NCI-H460 (cell line): ENCODE measurements around the gene DPP10. TPM values are rescaled to one million over a fixed set of nuclear protein-coding genes. Genes with fewer than 3 reads are reported as not detected.
"Not testable (repeated sequence)": the region's sequence is repeated elsewhere in the genome, so short reads cannot be mapped to it uniquely, and the experiment has no call there.

Experiments
- DNase-seq: peaks from one replicate; pipeline ENCODE4 v3.0.0-alpha.2; 2016; ENCODE audit warnings: low read depth; ENCODE audit errors: extremely low read depth
- total RNA-seq: library from RNA; depleted of rRNA; stranded (reverse); fragments of >200 nt; shearing (Covaris generic); gene quantifications from 2 replicates; pipeline ENCODE4 v1.2.3, GENCODE V29; 2014

The DPP10 gene
- total RNA-seq, 1 experiment from 2014 or later: 53.0 TPM

DNA sequence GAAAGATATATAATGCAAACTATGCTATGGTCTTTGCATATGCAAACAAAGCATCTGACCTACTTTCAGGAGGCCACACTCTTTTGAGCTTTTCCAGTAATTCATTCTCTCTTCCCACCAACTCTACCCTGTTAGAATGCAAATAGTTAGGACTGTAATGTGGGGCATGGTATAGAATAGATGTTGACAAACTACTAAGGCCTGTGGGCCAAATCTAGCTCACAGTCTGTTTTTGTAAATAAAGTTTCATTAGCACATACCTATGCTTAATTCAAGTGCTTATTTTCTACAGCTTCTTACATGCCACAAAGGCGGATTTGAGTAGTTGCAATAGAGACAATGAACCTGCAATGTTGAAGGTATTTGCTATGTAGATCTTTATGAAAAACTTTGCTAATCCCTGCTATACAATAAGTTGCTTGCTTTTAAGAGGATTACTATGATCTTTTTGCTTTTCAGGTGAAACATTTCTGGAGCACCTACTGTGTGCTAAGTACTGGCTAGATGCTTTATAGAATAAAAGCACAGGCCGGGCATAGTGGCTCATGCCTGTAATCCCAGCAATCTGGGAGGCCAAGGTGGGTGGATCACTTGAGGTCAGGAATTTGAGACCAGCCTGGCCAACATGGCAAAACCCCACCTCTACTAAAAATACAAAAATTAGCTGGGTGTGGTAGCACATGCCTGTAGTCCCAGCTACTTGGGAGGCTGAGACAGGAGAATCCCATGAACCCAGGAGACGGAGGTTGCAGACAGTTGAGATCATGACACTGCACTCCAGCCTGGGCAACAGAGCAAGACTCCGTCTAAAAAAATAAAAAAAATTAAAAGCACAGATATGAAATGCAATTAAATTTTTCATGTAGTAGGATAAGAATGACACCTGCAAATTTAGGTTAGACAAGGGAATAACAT, 267.8 kb downstream of the DPP10 start:
- DNase-seq: no peak

DNA sequence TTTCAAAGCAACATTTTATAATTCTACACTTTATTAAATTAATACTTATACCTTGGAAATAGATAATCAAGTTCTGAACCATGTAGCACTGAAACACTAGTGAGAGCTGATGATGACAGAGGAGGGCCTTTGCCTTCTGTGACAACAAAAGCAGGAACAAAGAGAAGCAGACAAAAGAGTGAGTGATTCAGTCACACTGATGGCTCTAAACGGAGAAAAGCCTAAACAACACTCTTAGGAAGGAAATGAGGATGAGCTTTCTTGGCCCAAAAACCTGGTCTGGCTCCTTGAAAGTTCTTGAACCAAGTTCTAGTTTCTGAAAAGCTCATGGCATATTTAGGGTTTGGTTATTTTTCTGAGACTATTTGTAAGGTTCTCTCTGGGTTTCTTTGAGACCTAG, 271.9 kb downstream of the DPP10 start:
- no peak for DNase-seq

DNA sequence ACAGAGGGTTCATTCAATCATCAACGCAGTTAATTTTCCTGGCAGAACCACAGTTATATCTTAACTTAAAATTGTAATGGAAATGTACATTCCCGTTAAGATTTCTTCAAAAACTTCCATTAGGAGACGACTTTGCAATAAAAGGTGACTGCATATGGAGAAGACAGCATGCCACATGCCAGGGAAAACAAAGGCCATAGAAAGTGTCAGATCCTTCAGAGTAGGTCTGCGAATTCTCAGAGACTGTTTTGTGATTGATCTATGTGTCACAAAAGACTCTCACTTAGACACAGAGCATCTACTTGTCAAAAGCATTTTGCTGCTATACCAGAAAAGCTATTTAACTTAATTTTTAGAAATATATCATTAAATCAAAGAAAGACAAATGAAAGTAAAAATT, 274.6 kb downstream of the DPP10 start:
- no peak for DNase-seq

DNA sequence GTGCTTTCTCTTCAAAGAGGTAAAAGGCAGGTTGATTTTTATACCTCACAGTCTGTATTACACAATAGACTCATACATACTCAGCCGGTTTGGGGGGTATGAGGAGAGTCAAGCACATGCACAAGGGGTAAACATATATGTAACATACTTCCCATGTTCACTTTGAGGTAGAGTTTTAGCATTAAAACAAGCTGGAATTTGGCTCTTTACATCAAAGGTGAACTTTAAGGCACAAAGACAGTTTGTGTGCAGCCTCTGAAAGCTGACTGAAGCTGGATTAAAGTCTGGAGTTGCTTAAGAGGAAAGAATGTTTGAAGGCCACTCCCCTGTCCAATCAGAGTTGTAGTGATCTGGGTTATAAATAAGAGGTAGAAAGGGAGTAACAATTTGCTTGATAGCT, 282.0 kb downstream of the DPP10 start:
- no peak for DNase-seq

DNA sequence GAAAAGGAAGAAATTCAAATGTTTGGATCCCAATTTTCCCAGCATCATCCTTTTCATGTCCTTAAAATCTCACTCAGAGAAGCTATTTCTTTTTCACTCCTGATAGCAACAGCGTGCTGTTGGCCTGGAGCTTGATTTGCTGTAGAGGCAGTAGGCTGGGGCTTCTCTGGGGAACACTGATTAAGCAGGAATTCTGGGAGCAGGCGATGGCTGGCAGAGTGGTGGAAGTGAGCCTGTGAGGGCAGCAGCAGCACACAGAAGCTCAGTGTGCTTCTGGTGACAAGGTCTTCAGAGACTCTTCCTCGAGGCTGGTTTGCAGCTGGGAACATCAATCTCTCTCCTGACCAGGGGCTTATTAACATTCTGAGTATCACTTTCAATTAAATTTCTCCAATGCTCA, 284.6 kb downstream of the DPP10 start:
- no peak for DNase-seq

DNA sequence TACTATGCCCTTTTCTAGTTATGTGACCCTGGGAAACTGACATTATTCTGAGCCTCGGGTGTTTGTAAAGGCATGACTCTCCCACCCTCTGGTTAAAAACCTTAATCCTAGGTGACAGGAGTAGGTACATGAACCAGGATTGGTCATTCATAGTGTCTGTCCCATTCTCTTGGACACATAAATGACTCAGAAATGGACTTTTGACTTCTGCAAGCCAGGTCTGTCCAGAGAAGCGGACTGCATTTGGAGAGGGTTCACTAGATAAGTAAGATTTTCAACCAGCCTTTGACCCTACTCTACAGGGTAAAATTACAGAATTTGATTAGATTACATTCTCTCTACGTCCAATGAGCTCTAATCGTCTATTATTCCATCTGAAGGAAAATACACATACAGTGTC, 285.9 kb downstream of the DPP10 start:
- DNase-seq: no peak

DNA sequence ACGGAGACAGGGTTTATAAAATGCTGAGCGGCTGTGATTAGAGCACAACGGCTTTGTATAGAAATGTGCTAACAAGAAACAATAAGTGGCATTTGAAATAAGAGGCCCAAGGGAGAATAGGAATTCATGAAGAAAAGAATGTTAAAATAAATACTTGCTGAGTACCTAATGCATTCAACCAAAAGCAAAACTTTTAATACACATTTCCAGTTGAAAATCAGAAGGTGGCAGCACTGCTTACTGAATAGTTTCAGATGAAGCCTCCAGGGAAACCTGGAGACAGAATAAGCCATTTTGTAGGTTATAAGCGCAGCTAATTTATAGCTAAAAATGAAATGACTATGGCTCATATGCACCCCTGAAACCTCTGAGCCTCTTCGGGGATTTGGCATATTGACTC, 286.6 kb downstream of the DPP10 start:
- DNase-seq: no peak

DNA sequence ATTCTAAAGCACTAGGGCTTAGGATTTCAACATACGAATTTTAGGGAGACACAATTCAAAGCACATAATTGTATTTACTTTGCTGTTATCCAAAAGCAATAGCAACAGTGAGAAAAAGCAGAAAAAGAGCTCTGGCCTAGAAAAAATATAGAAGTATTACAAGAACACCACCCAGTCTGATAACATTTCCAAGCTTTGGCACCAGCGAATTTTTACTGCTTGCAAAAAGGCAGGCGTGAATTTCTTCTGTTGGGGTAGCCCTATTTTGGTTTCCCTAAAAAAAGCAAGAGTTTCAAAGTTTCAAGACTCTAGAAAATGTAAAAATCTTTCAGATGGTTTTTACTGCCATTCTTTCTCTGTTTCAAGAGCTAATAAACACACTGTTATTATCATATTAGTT, 292.7 kb downstream of the DPP10 start:
- DNase-seq: no peak

DNA sequence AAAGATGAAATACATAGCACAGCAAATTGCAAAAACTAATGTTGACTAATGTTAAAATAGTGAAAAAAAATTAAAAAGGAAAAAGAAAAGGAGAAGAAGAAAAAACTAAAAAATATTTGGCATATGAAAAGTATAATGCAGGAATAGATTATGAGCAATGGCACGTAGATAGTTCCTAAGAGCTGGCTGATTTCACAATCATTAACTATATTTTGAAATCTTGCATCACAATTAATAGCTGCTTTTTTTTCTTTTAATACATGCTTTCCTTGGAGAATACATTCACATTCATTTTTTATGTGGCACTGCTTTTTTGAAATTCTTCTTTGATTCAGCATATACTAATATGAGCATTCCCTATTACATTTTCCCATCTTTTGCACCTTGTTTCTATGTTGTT, 299.8 kb downstream of the DPP10 start:
- no peak for DNase-seq

DNA sequence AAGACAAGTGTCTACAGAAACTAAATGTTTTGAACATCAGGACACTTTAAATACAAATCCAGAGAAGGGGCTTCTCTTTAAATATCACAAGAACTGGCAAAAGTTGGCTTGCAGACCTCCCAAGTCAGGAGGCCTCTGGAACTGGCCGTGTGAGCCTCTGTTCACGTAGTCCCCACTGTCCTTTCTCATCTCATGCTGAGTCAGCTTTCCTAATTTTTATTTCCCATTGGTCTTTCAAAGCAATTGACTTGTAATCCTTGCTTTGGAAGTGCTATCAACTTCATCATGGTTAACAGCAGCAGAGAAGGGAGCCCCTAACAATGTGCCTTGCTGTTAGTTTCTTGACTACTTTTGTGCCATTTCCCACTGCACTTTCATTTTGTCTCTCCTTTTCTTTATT, 303.3 kb downstream of the DPP10 start:
- no peak for DNase-seq

DNA sequence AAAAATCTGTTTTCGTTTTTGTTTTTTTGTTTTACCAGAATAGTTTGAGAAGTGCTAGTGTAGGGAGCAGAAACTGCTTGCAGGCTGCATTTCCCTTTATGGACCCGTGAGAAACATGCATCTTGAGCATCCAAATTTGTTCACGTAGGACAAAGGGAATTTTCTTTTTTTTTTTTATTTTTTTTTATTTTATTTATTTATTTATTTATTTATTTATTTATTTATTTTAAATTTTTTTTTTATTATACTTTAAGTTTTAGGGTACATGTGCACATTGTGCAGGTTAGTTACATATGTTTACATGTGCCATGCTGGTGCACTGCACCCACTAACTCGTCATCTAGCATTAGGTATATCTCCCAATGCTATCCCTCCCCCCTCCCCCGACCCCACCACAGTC, 305.7 kb downstream of the DPP10 start:
- DNase-seq: not testable (repeated sequence)

DNA sequence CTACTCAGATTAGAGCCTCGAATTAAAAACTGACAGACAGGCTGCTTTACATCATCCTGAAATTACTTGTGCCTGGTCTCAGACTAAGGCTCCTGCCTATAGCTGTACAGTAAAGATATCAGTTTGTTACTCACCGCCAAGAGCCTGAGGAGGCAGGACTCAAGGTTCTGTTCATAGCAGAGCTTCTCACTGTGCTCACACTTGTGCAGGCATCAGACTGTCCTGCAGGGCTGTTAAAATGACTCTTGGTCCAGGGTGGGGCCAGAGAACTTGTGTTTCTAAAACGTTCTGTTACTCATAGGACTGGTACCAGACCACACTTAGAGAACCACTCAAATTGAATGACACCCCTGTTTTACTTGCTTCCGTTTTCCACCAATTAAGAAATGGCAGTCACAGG, 310.0 kb downstream of the DPP10 start:
- DNase-seq: no peak

DNA sequence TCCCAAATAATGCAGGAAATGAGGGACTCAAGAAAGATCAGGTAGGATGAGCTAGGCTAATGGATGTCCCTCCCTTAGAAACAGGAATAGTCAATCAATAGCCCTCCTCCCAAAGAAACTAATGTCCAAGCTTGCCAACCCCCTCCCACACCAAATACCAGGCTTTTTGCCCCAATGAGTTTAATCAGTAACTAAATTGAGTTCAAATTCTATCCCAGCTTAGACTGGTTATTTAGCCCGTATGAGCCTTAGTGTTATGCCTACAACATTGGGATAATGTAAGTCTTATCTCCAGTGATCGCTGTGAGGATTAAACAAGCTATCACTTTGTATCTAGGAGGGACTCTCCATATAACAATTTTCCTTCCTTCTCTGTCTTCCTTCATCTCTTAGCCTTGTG, 310.7 kb downstream of the DPP10 start:
- no peak for DNase-seq

DNA sequence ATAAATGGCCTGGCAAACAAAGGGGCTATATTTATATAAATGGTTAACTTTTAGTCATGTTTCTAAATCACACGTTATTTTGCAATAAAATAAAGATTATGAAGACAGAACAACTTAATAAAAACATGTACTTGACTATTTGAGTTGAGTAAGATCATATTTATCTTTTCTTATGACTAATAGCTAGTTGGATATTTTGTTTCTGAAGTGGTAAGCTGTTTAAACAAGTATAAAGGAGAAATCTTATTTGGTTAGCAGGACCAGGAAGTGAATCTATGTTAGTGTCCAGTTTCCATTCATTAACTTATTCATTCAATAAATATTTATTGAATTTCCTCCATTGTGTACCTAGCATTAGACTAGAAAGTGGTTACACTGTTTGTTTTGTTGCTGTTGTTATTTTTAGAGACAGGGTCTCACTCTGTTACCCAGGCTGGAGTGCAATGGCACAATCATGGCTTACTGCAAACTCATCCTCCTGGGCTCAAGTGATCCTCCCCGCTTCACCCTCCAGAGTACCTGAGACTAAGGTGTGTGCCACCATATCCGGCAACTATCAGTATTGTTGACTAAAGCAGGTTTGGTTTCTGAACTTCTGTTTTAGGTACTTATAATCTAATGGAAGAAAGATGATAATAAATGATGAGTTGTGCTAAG, 312.6 kb downstream of the DPP10 start:
- no peak for DNase-seq

DNA sequence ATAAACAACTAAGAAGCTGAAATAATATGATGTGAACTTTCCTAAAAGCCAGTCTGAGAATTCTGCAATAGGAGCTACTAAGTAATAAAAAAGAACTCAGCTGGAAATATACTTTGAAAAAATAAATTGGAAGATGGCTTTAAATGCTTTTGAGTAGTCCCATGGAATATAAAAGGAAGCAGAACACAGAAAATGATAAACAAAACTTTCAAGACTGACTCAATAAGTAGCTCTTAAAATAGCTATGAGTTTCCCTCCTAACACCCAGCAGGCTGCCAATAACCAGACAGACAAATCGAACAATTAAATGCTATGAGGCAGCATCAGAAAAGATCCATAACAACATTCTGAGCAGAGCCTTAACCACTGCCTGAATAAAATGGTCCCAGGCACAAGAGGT, 319.9 kb downstream of the DPP10 start:
- DNase-seq: no peak

DNA sequence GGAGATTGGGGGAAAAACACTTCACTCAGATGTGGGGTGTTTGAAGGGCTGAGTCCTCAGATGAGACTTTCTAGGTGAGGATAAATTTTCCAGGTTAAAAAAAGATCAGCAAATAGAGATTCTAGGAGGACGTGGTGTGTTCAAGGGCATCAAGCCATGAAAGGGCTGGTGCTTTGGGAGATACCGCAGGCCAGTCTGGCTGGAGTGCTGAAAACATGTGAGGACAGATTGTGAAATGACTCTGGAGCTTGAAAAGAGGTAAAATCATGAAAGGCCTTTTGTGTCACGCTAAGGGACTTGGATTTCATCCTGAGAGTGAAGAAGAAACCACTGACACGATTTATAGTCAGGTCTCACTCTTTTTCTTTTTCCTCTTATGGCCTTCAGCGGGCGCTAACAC, 320.5 kb downstream of the DPP10 start:
- no peak for DNase-seq

DNA sequence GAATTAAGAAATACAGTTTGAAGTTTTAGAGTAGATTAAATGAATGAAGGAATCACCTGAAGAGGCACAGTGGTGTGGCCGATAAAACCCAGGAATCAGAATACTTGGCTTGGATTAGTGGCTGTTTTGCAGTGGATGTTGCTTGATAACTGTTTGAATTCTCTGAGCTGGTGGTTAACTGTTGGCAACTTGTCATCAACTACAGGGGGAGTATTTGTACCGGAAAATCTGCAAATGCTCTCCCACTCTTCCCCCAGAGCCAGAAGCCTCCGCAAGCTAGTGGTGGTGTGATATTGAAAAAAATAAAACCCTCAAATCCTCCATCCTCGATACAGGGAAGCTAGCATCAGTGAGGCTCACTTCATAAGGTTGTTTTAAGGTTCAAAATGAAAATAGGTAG, 326.7 kb downstream of the DPP10 start:
- DNase-seq: no peak

DNA sequence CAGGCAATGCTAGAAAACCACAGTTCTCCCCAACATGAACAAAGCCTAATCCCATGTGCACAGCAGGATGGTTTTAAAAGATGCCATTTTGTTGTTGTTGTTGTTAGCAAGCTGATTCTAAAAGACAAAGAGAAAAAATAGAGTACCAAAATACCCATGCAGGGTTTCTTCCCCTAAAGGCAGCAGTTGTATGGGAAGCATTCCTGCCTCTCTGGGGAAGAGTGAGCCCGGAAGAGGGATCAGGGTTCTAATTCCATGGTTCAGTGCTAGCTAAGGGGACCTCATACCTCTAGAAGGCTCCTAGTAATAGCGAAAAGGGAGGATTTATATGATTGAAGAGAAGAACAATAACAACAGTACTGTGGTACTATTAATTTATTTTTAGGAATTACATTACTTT, 327.6 kb downstream of the DPP10 start:
- DNase-seq: no peak

DNA sequence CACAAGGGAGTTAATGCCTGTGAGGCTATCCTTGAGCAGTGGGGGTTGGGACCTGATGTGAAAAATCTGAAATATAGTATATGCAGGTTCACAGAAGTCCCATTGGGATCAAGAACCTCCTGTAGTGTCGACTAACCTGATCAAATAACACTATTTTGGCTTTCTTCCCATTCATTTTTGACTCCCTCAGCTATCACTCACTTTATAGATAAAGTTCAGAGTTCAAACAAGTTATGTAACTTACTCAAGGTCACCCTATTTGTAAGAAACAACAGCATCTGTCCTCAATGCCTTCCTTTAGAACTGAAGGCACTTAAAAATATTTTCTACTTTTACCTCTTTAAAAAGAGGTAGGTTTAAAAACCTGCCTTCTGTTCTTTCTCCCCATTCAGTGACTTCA, 341.6 kb downstream of the DPP10 start:
- no peak for DNase-seq

DNA sequence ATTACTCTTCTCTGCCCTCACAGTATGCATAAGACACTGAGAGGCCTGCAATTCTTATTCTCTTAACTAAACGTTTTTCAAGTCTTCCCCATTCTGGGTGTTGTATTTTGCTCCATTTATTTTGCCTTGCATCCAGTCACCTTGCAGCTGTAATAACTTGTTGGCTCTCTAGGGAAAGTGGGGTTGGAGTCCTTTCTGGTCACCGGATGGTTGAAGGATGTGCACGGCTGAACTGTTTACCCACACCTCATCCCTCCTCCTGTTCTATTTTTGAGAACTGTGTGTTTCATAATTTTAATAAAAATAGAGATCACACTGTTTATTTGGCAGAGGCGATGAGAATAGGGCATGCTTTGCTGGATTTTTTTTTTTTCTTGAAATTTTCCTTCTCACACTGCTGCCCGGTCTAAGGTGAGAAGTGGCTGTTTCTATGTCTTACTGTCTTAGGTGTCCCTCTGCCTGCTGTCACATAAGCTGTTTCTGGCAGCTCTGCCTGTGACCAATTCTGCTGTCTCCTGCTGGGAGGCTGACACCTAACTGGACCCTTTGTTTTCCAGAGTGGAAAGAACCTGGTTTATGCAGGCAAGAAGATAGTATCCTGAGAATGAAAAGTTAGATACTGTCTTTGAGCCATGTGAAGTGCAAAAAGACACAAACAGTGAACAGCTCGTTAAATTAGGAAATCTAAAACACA, 342.6 kb downstream of the DPP10 start:
- DNase-seq: no peak

DNA sequence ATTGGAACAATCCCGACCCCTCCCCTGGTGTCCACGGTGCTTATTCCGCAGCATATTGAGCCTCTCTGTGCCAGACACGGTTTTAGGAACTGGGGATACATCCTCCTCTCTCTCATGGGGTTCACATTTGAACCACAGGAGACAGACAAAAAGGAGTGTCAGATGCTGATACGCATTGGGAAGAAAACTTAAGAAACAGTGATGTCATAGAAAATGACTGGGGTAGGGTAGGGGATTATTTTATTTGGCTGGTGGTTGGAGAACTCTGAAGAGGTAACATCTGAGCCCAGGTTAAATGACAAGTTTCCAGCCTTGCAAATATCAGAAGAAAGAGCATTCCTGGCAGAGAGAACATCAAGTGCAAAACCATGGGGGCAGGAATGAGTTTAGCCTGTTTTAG, 344.5 kb downstream of the DPP10 start:
- DNase-seq: no peak

DNA sequence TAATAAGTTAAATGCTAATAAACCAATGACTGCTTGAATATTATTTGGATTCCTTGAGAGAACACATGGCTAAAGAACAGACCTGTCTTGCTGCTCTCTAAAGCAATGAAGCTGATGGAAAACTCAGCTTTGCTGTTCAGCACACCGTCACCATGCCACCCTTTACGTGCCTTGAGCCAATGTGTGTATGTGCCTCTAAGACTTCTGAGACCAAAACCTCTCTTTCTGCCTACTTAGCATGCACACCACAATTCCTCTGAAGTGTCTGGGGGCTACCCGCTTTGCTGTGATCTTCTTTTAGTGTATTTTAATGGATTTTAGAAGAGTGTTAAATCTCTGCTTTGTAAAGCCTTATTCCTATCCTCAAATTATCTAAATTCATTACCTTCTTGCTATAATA, 345.0 kb downstream of the DPP10 start:
- no peak for DNase-seq
